ENCODE measurements around the gene KCNG2.

Gene KCNG2

DNA sequence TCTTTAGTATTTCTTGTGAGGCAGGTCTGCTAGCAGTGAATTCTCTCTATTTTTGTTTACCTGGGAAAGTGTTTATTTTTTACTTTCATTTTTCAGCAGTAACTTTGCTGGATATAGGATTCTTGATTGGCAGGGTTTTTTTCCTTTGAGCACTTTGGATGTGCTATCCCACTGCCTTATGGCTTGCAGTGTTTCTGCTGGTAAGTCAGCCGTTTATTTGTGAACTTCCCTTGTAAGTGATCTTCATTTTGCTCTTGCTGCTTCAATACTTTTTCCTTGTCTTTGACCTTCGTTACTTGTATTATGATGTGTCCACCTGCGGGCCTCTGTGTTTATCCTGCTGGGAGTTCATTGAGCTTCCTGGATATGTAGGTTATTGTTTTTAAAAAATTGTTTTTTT, 99.0 kb downstream of the KCNG2 start:
- DNase-seq = no peak

DNA sequence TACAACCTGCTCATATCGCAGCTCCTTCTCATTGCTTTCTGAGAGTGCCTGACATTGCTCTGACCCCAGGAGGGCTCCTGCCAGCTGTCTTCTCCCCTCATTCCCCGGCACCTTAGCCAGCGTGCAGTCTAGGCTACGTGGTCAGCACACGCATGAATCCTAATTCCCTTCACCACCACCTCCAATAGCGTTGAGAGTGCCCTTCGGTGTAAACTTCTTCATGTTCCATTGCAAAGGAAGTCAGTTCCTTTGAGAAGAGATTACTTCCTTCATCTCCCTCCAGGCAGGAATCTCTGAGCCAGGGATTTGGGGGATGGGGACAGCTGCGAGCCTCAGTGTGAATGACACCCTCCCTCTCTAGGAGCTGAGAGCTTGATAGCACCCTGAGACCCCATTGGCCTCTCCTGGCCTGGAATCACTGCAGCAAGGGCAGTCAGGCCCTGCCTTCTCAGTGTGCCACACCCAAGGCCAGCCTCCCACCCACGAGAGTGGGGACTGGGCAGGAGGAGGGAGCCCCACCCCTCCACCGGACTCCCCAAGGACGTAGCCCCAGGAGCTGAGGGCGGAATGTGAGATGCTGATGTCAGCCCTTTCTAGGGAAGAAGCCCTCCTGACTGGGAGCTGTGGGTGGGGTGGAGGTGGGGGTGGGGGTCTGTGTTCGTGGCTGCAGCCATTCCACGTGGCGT, 100.3 kb downstream of the KCNG2 start:
- DNase-seq = no peak

DNA sequence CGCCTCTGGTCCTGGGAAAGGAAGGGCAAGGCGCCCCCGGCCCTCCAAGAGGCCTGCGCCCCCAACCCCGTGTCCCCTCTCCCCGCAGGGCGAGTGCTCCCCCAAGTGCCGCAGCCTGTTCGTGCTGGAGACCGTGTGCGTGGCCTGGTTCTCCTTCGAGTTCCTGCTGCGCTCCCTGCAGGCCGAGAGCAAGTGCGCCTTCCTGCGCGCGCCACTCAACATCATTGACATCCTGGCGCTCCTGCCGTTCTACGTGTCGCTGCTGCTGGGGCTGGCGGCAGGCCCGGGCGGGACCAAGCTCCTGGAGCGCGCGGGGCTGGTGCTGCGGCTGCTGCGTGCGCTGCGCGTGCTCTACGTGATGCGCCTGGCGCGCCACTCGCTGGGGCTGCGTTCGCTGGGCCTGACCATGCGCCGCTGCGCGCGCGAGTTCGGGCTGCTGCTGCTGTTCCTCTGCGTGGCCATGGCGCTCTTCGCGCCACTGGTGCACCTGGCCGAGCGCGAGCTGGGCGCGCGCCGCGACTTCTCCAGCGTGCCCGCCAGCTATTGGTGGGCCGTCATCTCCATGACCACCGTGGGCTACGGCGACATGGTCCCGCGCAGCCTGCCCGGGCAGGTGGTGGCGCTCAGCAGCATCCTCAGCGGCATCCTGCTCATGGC, 101.3 kb downstream of the KCNG2 start:
- DNase-seq = no peak

DNA sequence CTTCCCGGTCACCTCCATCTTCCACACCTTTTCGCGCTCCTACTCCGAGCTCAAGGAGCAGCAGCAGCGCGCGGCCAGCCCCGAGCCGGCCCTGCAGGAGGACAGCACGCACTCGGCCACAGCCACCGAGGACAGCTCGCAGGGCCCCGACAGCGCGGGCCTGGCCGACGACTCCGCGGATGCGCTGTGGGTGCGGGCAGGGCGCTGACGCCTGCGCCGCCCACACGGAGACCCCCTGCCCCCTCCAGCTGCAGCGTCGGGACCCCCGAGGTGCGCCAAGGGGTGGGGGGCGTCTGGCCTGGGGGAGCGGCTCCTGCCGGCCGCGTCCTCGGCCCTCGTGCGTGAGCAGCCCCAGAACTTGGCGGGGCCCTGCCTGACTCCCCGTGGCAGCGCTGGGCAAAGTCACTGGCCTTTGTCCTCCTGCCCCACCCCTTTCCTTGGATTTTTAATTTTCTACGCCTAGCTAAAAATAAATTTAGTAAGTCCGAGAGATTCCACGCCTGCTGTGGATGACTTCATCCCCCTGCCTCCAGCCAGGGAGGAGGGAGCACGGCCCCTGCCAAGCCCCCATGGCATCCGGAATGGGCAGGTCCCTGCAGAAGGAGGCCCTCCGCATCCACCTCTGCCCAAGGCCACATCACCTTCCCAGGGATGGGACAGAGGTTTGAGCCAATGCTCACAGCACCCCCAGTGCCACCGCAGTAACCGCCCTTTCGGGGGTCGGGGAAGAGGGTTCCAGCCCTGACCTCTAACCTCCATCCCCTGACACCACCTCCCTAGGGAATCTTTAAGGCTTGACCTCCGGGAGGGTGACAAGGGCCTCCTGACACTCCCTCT, 102.1 kb downstream of the KCNG2 start:
- no peak for DNase-seq

DNA sequence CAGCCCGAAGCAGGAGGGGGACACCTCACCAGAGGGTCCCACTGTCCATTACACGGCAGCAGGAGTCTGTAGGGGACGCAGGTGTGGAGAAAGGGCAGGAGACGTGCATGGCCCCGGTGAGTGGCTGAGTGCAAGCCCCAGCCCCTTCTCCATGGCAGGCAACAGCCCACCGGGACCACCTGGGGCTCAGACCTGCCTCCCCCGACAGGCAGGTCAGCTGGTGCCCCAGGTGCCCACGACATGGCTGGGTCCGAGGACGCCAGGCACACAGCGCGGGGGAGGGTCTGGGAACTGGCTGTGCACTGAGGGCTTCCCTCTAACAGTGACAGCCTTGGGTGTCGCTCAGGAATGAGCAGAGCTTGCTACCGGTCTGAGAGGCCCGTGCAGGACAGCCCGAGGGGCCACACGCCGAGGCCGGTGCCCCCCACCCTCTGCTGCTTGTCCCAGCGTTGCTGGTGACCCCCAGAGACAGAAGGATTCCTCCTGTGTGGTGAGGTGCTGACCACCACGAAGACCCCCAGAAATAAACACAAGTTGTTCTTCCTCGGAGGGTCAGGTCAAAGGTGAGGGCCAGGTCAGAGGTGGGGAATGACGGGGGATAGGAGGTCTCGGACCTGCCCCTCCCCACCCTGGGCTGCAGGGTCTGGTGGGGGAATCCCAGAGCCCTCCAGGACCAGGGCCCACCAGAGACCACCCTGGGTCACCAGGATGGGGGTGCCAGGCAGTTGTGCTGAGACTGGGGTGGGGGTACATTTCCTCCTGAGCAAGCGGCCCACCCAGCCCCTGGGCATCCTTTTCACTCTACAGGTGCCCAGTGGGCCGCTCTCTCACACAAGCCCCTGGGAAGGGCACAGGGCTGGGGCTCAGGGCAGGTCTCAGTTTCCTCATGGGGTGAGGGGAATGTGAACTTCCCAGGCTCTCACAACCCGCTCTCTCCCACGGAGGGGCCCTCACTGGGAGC, 103.2 kb downstream of the KCNG2 start:
- DNase-seq = no peak

DNA sequence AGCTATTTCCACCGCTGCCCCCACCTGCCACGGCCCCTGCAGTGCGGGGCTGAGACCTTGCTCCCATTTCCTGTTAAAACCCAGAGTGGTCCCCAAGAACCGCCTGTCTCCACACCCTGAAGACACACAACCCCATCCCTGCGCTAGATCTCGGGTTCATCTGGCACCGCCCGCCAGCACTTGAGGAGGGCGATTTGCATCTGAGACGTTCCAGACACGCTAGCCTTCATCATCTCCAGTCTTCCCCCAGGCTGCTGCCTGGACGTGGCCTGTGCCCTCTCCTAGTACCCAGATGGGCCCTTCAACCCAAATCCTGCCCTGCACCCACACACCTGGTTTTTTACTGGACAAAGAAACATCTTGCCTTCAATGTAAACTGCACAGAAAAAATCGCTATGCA, 103.9 kb downstream of the KCNG2 start:
- no peak for DNase-seq

DNA sequence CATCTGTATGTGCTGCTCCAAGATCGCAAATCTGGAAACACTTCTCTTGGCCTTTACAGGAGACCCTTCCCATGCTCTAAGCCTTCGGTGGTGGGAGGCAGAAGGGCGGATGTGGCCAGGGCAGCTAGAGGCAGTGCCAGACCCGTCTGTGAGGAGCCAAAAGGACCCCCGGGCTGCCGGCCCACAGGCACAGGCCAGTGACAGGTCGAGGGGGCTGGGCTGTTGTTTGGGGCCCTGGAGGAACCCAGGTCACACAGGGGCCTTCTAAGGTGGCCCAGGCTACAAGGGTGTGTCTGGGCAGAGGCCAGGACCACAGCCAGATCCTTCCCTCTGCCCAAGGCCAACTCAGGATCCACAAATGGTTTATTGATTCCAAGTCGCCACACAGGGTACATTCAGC, 104.3 kb downstream of the KCNG2 start:
- no peak for DNase-seq

DNA sequence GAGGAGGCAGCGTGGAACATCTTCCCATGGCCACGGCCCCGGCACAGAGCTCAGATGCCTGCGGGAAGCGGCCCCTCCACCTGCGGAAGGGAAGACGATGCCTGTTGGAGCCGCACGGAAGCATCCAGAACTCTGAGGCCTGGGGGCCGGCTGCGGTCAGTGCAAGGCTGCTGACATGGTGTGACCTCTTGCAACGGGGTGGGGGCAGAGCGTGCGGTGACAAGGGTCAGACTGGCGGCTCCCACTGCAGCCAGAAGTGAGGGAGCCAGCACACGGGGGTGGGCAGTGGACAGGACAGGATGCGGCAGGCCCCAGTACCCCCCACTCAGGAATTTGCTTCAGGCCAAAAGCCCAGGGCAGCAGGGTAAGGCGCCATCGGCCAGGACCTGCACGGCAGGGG, 104.9 kb downstream of the KCNG2 start:
- DNase-seq = no peak

DNA sequence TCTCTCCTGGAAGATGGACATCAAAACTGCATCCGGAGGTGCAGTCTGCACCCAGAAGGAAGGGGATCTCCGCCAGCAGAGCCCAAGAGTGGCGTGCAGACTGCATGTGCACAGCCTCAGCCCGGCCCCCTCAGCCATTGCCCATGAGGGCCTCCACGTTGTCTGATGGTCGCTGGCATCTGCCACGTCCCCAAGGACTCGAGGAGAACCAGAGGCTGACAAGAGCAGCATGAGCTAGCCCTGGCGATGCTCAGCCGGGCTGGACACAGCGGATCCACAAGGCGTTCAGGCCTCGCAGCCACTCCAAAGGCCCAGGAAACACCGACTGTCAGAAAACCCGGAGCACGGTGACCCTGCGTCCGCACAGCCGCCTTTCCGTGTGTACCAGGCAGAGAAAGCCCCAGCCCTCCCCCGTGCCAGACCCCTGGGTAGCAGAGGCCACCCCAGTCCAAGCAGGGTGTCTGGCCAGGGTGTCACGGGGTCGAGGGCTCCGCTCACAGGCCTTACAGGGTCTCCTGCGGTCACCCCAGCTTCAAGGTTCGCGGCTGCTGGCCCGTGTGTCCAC, 105.4 kb downstream of the KCNG2 start:
- no peak for DNase-seq

DNA sequence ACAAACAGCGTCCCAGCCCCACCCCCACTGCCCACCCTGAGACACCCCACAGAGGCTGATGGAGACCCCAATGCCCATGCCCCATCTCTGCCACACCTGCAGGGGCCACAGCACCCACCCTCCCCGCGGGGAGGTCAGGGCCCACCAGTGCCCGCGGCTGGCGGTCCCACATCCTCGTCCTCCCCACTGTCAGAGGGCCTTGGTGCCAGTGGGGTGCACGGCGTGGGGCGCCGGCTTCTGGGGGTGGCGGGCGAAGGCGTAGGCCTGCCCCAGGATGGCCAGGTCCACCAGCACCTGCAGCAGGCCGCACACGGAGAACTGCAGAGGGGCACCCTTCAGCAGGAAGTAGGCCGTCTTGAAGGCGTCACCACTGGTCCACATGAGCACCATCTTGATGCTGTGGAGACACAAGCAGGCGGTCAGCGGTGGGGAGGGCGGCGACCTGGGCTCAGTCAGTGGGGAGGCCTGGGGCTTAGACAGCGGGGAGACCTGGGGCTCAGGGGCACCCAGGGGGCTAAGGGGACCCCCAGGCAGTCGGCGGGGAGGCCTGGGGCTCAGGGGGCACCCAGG, 106.1 kb downstream of the KCNG2 start:
- no peak for DNase-seq

DNA sequence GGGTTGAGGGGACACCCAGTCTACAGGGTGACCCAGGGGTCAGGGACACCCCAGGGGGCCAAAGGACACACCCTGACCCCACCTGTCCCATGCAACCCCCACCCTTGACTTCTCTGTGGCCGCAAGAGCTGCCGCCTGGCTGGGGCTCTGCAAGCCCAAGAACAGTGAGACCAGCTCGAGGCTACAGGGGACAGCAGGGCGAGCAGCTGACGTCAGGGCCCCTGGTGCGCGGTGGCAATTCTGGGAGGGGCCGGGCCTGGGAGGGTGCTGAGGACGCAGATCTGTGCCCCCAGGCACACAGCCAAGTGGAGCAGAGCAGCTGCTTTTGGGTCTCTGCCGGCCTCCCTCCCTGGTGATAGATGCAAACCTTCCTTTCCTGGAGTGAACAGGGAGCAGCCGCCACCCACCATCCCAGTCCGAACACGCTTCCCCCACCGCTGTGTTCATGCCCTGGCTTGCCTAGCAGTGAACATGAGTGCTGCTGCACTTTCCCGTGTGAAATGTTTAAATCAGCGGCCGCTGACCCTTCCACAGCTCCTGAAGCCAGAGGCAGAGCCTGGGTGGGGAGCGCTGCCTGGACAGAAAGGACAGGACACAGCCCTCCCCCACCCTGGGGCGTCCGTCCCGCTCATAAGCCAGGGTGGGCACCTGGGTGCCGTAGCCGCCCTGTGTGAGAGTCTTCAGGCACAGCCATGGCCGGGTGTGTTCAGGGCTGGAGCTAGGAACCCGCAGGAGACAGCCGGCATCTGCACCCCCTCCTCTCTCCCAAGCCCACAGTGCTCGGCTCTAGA, 106.8 kb downstream of the KCNG2 start:
- no peak for DNase-seq

DNA sequence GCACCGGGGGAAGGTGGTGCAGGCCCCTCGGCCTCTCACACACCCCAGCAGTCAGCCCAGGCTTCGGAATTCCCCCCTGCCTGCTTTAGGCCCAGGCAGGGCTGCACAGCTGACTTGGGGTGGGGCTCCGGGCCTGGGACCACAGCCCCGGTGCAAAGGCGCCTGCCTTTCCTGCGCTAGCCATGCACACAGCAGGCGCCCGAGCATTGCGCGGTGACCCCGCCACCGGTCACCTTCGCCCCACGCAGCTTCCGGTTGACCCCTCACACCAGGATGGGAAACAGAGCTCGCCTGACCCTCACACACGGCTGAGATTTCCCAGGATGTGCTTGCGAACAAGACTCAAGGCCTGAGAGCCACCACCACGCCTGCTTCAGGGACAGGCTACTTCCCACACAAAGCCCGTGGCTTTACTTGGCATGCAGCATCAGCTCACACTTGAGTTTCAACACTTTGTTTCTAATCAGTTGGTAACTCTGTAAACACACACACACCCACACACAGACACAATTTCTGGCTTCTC, 107.7 kb downstream of the KCNG2 start:
- no peak for DNase-seq

DNA sequence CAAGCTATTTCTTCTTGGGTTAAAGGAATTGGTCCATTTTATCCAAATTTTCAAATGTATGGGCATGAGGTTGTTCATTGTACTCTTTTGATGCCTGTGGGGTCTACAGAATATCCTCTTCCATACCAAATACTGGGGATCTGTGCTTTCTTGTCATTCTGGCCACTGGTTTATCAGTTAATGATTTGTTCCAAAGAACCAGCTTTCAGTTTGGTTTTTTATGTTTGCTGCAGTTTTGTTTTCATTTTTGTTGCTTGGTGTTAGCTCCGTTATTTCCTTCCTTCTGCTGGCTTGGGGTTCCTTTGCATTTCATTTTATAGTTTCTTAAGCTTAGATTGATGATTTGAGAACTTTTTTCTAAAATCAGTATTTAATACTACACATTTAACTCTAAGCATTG, 108.3 kb downstream of the KCNG2 start:
- DNase-seq = no peak

DNA sequence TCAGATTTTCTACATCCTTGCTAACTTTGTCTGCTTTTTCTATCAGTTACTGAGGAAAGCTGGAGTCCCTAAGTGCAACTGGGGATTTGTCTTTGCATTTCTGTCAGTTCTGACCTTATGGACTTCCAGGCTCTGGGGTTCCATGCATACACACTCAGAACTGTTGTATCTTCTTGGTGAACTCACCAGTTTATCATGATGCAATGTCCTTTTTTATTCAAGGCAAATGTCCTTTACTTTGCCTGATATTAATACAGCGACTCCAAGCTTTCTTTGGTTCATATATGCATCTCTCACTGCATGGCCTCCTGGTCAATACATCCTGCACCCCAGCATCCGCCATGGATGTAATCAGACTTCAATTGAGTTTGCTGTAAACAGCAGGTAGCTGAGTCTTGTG, 109.0 kb downstream of the KCNG2 start:
- no peak for DNase-seq

DNA sequence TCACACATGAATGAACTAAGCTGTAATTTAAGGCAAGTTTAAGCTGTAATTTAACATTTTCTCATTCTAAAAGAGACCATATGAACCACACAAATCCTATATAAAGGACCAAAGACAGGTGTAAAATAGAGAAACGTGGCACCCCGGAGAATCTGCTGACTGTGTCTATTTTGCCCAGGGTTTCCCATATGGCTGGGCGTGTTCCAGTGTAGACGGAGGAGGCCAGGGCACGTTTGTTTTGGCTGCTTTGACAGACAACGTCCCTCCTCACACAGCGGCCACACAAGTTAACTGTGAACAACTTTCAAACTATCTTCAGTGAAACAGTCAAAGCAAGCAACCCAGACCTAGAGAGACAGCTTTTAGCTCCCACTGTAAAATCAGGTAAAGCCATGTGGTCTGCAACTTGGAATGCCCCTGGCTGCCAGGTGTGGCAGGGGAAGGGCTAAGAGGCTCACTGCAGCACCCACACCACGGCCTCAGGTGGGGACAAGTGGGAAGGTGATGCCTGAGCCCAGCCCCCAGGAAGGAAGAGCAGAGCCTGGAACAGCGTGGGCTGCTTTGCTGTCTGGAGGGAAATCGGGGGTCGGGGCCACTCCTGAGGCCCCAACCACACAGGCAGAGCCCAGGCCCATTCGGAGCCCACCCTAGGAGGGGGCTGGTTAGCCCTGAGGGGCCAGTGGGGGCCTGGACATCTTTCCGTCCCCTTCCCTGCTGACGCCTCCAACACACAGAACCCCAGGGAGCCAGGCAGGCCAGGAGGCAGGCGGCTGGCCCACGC, 113.0 kb downstream of the KCNG2 start:
- DNase-seq = no peak

DNA sequence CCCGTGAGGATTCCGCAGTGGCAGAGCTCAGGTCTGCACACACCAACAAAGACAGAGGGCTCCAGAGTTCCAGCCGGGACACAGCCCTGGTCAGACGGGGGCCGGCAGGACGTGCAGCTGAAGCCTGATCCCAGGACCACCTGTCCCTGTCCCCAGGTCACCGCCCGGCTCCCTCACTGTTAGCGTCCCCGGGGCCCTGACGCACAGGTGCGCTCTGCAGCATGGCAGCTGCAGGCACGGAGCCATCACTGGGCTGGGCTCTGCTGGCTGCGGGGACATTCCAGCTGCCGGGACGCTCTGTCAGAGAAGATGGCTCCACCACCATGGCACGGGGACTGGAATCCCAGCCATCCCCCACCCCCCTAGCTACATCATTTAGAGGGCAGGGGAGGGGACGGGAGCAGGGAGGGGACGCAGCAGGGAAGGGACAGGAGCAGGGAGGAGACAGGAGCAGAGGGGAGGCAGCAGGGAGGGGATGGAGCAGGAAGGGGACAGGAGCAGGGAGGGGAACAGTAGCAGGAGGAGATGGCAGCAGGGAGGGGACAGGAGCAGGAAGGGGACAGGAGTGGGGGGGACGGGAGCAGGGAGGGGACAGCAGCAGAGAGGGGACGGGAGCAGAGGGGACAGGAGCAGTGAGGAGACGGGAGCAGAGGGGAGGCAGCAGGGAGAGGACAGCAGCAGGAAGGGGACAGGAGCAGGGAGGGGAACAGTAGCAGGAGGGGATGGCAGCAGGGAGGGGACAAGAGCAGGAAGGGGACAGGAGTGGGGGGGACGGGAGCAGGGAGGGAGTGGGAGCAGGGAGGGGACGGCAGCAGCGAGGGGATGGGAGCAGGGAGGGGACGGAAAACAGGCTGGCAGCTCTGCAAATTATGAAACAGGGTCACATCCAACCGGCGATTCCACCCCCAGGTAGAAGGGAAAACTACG, 113.9 kb downstream of the KCNG2 start:
- DNase-seq = no peak

DNA sequence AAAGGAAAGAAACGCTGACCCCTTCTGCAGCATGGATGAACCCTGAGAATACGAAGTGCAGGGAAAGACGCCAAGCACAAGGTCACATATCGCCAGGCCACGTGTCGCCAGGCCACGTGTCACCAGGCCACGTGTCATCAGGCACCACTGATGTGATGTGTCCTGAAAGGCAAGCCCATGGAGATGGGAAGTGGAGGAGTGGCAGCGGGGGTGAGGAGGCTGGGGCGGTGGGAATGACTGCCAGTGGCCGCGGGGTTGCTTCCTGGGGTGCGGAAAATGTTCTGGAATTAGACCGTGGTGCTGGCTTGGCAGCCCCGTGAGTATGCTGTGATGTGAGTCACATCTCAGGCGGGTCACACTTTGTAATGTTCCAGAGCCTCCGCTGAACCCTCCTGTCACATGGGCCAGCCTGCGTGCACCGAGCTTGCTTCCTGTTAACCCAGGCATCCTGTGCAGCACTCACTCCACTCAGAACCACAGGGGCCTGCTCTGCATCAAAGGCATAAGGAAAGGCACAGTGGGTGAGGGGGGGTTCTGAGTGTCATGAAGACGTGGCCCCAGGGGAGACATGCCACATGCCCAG, 114.8 kb downstream of the KCNG2 start:
- no peak for DNase-seq

DNA sequence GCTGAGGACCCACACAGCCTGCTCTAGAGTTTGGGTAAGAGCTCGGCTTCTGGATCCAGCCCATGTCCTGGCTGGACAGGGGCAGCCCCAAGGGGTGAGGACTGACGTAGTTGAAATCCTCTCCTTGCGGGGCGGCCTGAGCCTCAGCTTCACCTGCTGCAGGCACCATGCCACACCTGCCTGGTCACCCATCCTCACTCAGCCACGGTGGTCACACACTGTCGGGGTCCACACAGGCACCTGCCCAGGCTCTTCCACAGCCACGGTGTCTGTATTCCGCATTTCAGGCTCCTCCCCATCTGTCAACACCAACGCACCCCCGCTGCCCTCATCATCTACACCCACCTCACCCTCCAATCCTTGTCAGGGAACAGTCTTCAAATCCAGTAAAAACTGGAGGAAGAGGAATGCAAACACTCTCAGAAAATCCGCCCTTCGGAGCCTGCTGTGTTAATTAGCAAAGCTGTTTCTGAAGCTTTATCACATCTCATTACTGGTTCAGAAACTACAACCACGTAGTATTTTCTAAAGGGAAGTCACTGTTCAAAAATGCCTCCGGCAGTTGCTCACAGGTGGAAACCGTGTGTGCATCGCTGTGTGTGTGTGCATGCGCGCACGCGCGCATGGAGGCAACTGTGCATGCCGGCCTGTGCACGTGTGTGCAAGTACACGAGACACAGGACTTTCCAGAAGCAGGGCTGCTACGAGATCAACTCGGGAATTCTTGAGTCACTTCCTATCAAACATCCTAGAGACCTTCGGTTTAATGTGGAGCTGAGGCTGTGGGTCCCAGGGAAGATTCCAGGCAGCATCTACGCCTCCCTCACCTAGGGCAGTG, 115.5 kb downstream of the KCNG2 start:
- DNase-seq = no peak
